GM12873 (cell line): Measurements from ENCODE around the gene GNAT3.

Experiments
- CTCF ChIP-seq: IDR thresholded peaks from 2 replicates; pipeline ENCODE4 v1.5.1; 2012; ENCODE audit warnings: low read depth, mild to moderate bottlenecking, moderate library complexity, low read length, control low read depth; ENCODE audit not compliant: insufficient read depth; ENCODE audit errors: missing control alignments

GNAT3 gene

GRCh38 chr7:80488851-80489370 is 23.0 kb downstream of the GNAT3 start:
- no peak for TF ChIP-seq CTCF

- no peak for TF ChIP-seq CTCF
Measured at GRCh38 chr7:80488406-80488805, 23.5 kb downstream of the GNAT3 start.

- TF ChIP-seq CTCF, result no peak
Measured at GRCh38 chr7:80485721-80486120, 26.1 kb downstream of the GNAT3 start.

GRCh38 chr7:80482950-80483349 is 28.9 kb downstream of the GNAT3 start:
- TF ChIP-seq CTCF, result no peak

GRCh38 chr7:80481196-80481884 is 30.5 kb downstream of the GNAT3 start:
- TF ChIP-seq CTCF, result no peak

GRCh38 chr7:80480566-80480965 is 31.3 kb downstream of the GNAT3 start:
- TF ChIP-seq CTCF, result no peak

GRCh38 chr7:80478683-80479082 is 33.2 kb downstream of the GNAT3 start:
- no peak for TF ChIP-seq CTCF
